HG03135 (cell line): ENCODE data around the gene CD6.

Experiments used
- ATAC-seq: cut with Tn5 transposase; IDR thresholded peaks from one replicate; pipeline ENCODE4 v1.9.1; 2021; ENCODE audit warnings: mild to moderate bottlenecking, moderate library complexity; ENCODE audit not compliant: unreplicated experiment

CD6 gene

DNA sequence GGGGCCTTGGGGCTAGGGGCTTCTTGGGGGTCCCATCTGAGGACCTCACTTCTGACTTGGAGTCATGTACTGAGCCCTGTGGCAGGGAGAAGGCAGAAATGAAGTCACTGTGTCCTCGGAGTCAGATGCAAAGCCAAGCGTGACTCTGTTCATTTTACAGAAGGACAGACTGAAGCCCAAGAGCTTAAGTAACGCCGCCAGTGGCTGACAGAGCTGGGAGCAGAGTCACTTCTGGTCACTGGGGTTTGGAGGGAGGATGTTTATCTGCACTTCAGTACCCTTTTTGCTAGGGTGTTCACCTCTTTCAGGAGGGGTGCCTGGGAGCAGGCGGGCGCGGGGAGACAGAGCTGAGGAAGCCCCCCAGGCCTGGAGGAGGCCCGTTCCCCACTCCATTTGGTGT, 10.7 kb downstream of the CD6 start:
- ATAC-seq, result no peak

DNA sequence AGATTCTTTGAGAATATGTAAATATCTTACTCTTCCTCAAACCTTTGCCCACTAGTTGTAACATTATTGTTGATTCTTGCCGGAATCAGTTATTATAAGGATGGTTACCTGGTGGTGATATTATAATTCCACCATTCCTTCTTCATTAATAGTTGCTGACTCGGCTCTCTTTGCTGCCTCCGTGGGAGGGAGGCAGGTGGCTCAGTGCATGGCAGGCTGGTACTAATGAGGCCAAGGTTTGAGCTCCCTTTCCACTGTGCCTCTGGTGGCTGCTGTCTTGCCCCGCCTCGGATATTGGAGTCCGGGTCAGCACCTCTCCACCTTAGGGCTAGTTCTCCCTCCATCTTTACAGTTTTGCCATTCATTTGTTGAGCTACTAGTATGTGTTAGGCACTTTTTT, 12.7 kb downstream of the CD6 start:
- no peak for ATAC-seq

DNA sequence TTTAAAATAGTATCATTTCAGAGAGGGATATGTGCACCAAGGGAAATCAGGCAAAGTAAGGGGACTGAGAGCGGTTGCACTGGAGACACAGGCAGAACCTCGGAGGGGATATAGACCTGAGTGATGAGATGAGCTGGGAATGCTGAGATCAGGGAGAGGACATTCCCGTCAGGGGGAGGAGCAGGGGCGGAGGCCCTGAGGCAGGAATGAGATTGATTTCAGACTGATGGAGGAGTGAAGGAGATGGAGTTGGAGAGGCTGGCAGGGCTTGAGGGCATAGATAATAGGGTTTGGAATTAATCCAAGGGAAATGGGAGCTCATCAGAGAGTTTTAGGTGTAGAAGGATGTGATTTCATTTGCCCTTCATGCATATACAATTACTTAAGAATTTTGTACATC, 13.2 kb downstream of the CD6 start:
- ATAC-seq, result no peak

DNA sequence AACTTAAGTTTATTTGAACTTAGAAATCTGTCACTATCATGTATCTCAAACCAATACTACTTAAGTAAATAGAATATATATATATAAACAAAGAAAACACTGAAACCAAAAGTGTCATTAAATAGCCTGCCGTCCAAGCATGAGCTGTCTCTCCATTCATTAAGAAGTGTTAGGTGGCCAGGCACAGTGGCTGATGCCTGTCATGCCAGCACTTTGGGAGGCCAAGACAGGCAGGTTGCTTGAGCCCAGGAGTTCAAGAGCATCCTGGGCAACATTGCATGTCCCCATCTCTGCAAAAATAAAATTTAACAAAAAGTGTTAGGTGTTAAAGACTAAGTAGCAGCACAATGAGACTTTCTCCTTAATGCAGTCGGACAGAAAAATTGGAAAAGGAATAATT, 14.0 kb downstream of the CD6 start:
- no peak for ATAC-seq

DNA sequence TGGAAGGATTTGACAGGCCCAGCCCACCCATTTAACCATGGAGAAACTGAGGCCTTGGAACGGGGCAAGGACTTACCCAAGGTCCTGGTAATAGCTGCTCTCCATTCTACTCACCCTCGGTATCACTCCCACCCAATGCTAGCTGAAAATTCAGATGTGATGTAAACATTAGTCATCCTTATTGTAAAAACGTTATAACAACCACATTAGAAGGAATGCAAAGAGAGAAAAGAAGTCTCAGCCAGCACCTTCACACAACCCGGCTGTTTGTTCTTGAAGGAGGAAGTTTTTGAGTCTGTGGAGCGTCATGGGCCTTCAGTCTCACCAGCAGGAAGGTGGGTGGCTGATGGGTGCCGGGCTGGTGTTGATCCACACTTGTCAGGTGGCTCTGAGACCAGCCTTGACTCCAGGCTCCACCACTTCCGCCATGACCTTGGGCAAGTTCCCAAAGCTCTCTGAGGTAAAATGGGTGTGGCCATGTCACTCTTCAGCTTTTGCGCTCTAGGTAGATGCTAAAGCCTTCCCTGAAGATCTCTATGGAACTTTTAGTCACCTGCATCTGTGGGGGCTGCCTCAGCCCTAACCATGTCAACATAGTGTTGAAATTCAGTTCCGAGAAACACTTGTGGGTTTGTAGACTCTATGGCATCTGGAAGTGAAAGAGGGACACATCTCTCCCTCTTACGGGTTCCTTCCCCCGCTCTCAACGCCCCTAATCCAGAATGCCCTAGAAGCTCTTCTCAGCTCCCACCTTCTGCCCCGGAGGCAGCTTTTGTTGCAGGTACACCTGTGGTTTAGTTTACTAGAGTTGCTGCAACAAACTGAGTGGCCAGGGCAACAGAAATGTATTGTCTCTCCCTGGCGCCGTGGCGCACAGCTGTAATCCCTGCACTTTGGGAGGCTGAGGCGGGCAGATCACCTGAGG, 14.8 kb downstream of the CD6 start:
- ATAC-seq, result no peak

DNA sequence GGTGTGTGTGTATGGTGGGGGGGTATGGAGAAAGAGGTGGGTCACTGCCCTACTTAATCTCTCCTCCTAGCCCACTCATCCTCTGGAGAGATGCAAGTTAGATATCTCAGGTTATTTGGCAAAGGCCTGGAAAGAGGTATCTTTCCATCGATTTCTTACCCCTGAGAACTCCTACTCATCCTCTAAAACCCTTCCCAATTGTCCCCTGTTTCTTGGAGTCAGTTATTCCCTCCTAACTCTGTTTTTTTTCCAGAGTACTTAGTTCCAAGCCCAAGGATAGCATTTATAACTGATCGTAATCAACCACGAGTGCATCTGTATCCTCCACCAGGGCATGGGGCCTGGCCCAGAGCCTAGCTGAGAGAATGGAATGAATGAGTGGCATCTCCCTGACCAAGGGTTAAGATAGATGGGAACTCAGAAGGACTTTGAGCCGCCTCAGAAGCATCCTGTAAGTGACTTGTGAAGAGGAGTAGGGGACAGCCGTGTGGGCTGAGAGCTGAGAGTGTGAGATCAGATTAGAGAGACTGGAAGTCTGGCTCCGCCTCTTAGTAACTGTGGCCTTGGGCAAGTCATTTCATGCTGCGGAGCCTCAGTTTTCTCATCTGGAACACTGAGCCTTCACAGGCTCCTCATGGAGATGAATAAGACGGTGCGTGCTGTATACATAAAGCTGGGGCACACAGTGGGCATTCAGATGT, 16.2 kb downstream of the CD6 start:
- no peak for ATAC-seq

DNA sequence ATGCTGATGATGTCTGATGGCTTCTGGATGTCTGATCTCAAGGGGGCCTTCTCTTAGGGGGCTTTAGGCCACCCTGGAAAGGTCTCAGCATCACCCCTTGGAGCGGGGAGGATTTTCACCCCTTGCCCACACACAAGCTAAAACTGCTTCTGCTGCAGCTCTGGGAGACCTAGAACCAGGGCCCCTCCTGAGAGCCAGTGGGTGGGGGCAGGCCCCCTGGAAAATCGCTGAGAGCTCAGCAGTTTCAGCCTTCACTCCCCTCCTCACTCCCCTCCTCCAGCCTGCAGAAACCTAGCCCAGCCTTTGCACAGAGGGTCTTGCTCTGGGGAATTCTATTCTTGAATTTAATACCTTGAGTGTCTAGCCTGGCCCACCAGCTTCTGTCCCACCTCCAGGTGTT, 17.2 kb downstream of the CD6 start:
- no peak for ATAC-seq

DNA sequence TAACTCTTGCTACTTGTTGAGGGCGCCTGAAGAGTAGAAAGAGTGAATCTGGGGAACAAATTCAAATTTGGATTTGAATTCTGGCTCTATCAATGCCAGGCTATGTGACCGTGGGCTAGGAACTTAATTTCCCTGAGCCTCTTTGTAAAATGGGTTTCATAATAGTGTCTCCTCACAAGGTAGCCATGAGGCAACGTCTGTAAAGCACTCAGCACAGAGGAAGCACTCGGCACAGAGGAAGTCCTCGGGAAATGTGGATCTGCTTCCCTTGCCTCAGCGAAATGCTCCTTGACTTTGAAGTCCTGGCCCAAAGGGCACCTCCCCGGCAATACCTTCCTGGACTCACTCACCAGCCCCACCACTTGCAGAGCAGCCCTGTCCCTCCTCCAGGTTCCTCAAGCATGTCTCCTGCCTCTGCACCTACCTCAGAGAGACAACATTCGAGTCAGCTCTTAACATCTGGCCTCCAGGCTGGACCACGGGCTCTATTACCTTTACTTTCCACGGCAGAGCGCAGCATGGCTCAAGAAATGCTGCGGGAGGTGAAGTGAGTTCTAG, 17.7 kb downstream of the CD6 start:
- ATAC-seq, result no peak

DNA sequence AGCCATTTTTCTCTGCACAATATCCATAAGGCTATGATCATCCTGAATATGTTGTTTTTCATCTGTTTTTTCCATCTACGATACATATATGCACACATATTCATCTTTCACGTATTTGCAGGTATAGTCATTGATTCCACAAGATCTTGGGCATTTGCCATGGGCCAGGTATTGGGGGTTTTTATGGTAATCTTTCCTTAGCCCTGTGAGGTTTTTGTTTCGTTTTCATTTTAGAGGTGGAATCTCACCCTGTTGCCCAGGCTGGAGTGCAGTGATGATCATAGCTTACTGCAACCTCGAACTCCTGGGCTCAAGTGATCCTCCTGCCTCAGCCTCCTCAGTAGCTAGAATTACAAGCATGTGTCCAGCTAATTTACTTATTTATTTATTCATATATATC, 20.0 kb downstream of the CD6 start:
- no peak for ATAC-seq

DNA sequence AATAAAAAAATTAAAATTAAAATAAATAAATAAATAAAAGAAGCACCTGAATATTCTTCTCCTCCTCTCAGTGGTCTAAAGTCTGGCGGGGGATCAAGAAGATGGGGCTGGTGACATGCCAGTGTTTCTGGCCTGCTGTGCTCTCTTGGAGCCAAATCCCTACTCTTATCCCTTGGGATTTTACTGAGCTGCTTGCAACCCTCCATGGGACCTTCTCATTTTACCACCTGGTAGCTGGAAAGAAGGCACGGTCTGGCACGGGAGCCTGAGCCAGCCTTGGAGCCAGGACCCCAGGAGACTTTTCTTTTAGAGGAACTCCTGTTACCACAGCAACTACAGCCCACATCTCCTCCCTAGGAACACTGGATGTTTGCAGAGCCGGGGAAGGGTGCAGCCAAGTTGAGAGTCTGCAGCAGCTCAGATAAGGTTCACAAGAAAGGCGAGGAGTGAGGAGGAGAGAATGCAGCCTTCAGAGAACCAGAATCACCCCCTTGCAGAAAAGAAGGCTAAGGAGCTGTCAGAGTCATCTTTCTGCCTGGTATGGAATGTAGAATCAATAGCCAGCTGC, 21.4 kb downstream of the CD6 start:
- no peak for ATAC-seq

DNA sequence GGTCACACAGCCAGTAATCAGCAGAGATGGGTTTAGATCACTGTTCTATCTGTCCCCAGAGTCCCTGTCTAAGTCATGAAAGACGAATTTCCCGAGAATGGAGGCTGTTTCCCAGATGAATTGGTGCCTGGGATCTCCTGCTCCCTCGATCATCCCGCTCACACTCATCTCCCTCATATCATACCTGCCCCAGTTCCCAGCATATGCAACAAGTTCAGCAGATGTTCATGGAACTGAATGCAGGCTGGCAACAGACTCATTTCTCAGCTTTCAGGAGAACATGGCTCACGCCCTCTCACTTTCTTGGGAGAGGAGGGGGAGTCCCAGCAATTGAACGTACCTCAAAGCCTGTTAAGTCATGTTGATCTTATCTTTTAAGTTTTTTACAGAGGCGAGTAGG, 22.1 kb downstream of the CD6 start:
- ATAC-seq, result no peak

DNA sequence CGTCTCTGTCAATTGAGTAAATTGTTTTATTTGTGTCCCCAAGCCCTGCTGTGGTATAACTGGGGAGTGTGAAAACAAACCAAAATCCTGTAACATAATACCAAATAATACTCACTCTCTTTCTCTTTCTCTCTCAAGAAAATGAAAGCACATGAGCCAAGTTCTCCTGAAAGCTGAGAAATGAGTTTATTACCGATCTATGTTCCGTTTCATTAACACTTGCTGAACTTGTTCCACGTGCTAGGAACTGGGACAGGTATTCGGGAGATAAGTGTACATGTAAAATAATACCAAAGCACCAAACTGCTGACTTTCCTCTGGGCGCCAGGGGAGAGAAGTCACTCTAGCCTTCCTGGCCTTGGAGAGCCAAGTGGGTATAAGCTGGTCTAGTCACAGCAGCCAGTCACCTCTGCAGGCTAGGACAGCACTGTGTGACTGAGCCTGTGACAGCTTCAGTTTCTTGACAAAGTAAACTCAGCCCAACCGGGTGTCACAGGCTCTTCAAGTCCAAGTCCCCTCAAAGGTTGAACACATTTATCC, 23.1 kb downstream of the CD6 start:
- no peak for ATAC-seq

DNA sequence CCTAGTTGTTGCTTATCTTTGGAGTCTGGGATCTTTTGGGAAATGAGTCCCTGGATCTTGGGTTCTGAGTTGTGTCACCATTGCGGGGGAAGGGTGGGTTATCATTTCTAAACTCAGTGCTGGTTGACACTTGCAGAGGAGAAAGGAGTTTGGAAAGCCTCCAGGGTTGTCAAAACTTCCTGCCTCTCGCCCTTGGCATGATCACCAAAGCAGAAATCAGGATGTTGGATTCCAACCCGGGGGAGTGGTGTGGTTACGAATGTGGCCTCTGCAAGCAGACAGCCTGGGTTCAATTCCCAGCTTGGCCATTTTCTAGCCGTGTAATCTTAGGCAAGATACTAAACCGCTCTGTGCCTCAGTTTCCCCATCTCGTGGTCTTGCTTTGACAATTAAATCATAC, 24.3 kb downstream of the CD6 start:
- ATAC-seq, result no peak

DNA sequence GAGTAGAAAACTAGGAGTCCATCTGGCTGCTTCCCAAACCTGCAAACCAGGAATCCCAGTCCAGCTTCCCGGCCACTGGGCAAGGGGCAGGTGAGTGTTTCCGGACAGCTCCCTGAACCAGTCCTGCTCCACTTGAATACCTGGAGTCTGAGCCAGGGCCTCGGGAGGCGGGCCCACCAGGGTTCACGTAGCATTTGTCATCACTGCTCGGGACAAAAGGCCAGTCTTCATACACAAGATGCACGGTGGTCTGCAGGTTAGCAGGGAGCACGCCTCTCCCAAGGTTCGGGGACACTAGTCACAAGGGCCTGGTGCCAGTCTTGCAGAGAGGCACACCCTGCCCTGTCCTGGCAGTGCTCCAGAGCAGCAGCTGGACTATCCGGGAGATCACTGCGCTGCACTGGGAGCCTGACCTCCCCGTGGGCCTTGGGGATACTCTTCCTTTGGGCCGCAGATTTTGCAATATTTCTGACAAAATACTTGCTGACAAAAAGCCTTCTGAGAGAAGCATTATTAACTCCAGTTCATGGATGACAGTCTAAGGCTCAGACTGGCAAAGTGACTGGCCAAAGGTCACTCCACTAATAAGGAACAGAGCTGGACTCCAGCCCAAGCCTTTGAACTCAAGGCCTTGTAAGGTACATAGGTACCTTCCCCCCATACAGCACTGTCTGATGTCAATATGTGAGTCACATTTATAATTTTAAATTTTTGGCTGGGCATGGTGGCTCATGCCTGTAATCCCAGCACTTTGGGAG, 25.1 kb downstream of the CD6 start:
- no peak for ATAC-seq

DNA sequence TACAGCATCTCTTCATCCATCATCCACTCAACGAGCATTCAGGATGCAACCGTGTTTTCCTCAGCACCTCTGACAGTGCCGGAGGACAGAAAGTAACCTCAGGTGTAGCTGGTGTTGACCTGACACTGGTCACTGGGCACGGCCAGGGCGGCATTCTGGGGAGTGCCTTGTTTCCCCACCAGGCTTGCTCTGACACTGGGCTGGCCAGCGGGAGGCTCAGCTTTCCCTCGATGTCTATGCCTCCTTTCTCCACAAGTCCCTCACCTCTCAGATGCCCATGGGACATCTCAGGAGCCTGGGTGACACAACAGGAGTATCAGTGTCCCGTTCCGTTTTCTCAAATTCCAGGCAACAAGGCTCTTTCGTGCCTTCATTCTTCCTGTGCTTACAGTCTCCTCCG, 28.9 kb downstream of the CD6 start:
- ATAC-seq, result no peak

DNA sequence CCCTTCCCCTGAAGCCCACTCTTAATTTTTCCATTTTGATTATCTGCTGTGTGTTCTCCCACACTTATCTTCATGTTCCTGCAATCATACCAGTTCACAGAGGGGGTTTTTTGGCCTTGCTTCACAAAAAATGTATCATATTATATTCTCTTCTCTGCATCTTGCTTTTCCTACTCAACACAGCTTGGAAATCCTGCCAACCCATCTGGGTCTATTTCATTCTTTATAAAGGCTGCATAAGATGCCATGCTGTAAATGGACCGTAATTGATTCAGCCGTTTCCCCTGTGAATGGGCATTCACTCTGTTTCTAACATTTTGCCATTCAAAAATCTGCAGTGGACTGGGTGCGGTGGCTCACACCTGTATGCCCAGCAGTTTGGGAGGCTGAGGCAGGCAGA, 30.5 kb downstream of the CD6 start:
- no peak for ATAC-seq

DNA sequence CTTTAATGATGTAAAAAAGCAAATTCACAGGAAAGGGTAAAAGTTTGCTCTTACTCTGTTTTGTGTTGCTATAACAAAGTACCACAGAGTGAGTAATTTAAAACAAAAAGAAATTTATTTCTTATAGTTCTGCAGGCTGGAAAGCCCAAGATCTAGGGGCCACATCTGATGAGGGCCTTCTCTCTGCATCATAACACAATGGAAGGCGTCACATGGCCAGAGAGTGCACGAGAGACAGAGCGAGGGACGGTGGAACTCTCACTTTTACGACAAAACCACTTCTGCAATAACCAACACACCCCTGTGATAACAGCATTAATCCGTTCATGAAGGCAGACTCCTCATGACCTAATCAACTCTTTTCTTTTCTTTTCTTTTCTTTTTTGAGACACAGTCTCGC, 31.1 kb downstream of the CD6 start:
- no peak for ATAC-seq

DNA sequence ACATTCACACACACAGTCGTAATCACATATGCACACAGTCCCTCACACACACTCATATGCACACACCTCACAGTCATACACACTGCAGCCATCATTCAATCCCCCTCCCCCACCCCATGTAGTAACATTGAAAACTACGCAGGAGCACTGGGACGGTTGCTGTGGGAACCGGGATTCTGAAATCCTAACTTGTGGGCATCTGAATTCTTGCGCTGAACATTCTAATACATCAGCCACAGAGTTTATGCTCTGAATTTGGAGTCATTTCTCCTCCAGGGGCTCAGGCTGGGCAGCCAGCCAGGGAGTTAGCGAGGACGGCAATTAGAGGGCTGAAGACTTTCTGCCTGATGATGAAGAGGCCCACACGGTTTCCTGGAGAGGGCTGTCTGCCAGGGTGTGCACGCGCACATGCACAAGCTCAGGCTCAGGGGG, 32.7 kb downstream of the CD6 start:
- no peak for ATAC-seq

DNA sequence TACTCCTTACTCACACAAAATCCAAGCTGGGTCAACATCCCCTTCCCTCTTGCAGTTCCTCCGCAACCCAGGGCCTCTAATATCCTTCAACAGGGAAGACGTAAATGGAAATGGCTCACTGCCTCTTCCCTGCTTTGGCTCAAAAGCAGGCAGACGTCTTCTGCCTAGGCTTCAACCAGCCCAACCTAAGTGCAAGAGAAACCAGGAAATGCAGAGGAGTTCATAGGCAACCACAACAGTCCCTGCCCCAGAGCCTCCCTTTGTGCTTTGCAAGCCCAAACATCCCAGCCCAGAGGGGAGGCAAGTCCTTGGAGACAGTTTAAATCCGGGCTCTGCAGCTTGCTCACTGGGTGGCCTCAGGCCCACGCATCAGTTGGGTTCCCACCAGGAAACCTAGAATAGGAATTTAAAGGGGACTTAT, 33.3 kb downstream of the CD6 start:
- ATAC-seq, result no peak

DNA sequence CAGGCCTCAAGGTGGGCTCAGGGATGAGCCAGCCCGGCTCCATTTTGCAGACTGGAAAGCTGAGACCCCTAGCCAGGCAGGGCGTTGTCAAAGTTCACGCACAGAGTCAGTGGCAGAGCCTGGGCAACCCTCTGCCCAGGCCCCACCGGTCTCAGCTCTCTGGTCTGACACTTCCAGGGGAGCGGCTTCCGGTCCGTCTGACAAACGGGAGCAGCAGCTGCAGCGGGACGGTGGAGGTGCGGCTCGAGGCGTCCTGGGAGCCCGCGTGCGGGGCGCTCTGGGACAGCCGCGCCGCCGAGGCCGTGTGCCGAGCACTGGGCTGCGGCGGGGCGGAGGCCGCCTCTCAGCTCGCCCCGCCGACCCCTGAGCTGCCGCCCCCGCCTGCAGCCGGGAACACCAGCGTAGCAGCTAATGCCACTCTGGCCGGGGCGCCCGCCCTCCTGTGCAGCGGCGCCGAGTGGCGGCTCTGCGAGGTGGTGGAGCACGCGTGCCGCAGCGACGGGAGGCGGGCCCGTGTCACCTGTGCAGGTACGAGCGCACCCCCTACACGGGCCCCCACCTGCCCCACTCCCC, 36.0 kb downstream of the CD6 start:
- ATAC-seq, result no peak
